NCI-H187 treated with DMSO at 0.1 percent for 48 hours (cell line): Measurements from ENCODE around the gene FNDC11.

ENCODE experiments used
- DNase-seq: peaks from one replicate; lab custom pipeline; 2025; lab: John Stamatoyannopoulos, UW

Gene FNDC11

GRCh38 chr20:63525185-63525584, 28.8 kb upstream of the FNDC11 start:
- no peak for DNase-seq

- no peak for DNase-seq
These were observed 28.0 kb upstream of the FNDC11 start for GRCh38 chr20:63525971-63526370.

GRCh38 chr20:63527184-63527583, 26.8 kb upstream of the FNDC11 start:
- DNase-seq = no peak

GRCh38 chr20:63529180-63529860, 24.6 kb upstream of the FNDC11 start:
- DNase-seq = no peak

GRCh38 chr20:63529861-63530787, 23.8 kb upstream of the FNDC11 start:
- no peak for DNase-seq

- no peak for DNase-seq
These were observed 23.2 kb upstream of the FNDC11 start for GRCh38 chr20:63530788-63531160.

- DNase-seq = no peak
These were observed 22.1 kb upstream of the FNDC11 start for GRCh38 chr20:63531686-63532448.

- no peak for DNase-seq
These were observed 21.4 kb upstream of the FNDC11 start for GRCh38 chr20:63532449-63532971.

- DNase-seq = no peak
These were observed 20.6 kb upstream of the FNDC11 start for GRCh38 chr20:63533388-63533787.

GRCh38 chr20:63533871-63534393, 20.0 kb upstream of the FNDC11 start:
- no peak for DNase-seq

- no peak for DNase-seq
These were observed 19.5 kb upstream of the FNDC11 start for GRCh38 chr20:63534427-63534830.

GRCh38 chr20:63534831-63535651, 18.9 kb upstream of the FNDC11 start:
- no peak for DNase-seq

GRCh38 chr20:63536241-63536977, 17.6 kb upstream of the FNDC11 start:
- DNase-seq = no peak

- DNase-seq = no peak
These were observed 16.9 kb upstream of the FNDC11 start, which contains the start of gene PTK6 for GRCh38 chr20:63536997-63537524. Gene PTK6 (minus strand): TSS chr20:63537376. CDS start chr20:63537314, 62 bp downstream.

GRCh38 chr20:63537525-63538203, 16.3 kb upstream of the FNDC11 start:
- DNase-seq = no peak

- DNase-seq = no peak
These were observed 15.5 kb upstream of the FNDC11 start for GRCh38 chr20:63538204-63539091.

- no peak for DNase-seq
These were observed 14.9 kb upstream of the FNDC11 start for GRCh38 chr20:63539092-63539430.
